GM12878 (cell line): Measurements from ENCODE around the gene NIPA2.

Experiments
- EZH2 ChIP-seq: IDR thresholded peaks from 2 replicates; pipeline ENCODE4 v1.6.1; 2012; ENCODE audit warnings: low read depth, mild to moderate bottlenecking, control low read depth, inconsistent platforms, low read length, borderline replicate concordance; ENCODE audit not compliant: control insufficient read depth
- NR2F1 ChIP-seq: fragments of 450-650 bp; conservative IDR thresholded peaks from 2 replicates; pipeline ENCODE4 v1.6.1; 2017; ENCODE audit warnings: mild to moderate bottlenecking
- RAD21 ChIP-seq: IDR thresholded peaks from 2 replicates; pipeline ENCODE4 v1.6.1; 2011; ENCODE audit warnings: mild to moderate bottlenecking, low read depth, low read length, moderate library complexity; ENCODE audit not compliant: insufficient read depth
- SIN3A ChIP-seq: IDR thresholded peaks from 2 replicates; pipeline ENCODE4 v1.6.1; 2012; ENCODE audit warnings: low read depth, low read length, improper control_type of control experiment
- SMAD1 ChIP-seq: fragments of 450-650 bp; IDR thresholded peaks from 2 replicates; pipeline ENCODE4 v1.6.1; 2018; ENCODE audit warnings: mild to moderate bottlenecking, low read depth; ENCODE audit not compliant: partially characterized antibody
- TF ChIP-seq, protein P1 (sequence below), 3 experiments: IDR thresholded peaks in 2 of 3; conservative IDR thresholded peaks in 1 of 3; 2 replicates each; pipeline ENCODE4 v1.5.1; 2011; ENCODE audit warnings: low read depth in 3 of 3, low read length in 3 of 3, mild to moderate bottlenecking in 3 of 3, control low read depth in 2 of 3, moderate library complexity in 2 of 3, inconsistent platforms in 1 of 3, mixed read lengths in 1 of 3; ENCODE audit not compliant: control insufficient read depth in 2 of 3, insufficient read depth in 1 of 3; ENCODE audit errors: extremely low read depth in 1 of 3

DNA sequence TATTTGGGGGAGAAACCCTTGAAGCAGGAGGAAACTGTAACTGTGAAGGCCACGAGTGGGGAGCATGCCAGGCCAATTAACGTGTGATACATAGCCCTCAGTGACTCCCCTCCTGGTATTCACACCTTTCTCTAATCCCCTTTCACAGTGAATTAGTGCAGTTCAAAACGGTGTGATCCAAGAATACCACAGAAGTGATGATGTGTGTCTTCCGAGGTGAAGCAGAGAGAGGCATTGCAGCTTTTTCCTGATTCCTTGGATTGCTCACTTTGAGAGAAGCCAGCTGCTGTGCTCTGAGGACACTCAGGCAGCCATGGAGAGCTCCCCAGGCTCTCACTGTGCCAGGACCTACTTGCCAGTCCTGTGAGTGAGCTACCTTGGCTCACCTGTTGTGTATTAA, 17.3 kb downstream of the NIPA2 start:
- no peak for TF ChIP-seq SMAD1
- TF ChIP-seq, protein P1, sequence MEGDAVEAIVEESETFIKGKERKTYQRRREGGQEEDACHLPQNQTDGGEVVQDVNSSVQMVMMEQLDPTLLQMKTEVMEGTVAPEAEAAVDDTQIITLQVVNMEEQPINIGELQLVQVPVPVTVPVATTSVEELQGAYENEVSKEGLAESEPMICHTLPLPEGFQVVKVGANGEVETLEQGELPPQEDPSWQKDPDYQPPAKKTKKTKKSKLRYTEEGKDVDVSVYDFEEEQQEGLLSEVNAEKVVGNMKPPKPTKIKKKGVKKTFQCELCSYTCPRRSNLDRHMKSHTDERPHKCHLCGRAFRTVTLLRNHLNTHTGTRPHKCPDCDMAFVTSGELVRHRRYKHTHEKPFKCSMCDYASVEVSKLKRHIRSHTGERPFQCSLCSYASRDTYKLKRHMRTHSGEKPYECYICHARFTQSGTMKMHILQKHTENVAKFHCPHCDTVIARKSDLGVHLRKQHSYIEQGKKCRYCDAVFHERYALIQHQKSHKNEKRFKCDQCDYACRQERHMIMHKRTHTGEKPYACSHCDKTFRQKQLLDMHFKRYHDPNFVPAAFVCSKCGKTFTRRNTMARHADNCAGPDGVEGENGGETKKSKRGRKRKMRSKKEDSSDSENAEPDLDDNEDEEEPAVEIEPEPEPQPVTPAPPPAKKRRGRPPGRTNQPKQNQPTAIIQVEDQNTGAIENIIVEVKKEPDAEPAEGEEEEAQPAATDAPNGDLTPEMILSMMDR (IDR thresholded peaks at IDR 0.05 in 2 of 3, conservative IDR thresholded peaks at IDR 0.05 in 1 of 3; ENCODE audit: control insufficient read depth in 2 of 3, extremely low read depth in 1 of 3, insufficient read depth in 1 of 3, low read depth in 3 of 3, low read length in 3 of 3), result no peak
- no peak for TF ChIP-seq EZH2
- TF ChIP-seq RAD21, result no peak
- TF ChIP-seq NR2F1, result no peak
- no peak for TF ChIP-seq SIN3A
